Pancreas (tissue), 10 donors: Measurements from ENCODE around the gene KIF20A. TPM values are rescaled to one million over a fixed set of nuclear protein-coding genes. Genes with fewer than 3 reads are reported as not detected.

Experiments used
- ATAC-seq, 4 donors: fragments of 200-7000 bp; cut with Tn5 transposase; one replicate each; pipeline versions ENCODE4 v1.8.0 to v1.9.1; 2020; ENCODE audit warnings: mild to moderate bottlenecking in 4 of 4, moderate library complexity in 4 of 4
- DNase-seq, 6 donors: peaks; one replicate each; pipeline ENCODE4 v3.0.0-alpha.2; 2020
- FAIRE-seq: peaks from 2 replicates; lab custom pipeline; 2012; peaks lifted over from hg19 to GRCh38; lab: Jason Lieb, UNC
- H3K27ac ChIP-seq, 4 donors: fragments of 200-600 bp; sonication (generic); 1 replicate in 3 of 4; 2 replicates in 1 of 4; pipeline versions ENCODE4 v1.5.0 to v1.8.0; 2020
- H3K27me3 ChIP-seq, 4 donors: fragments of 200-600 bp; one replicate each; pipeline ENCODE4 v1.8.0; 2021
- H3K36me3 ChIP-seq, 3 donors: fragments of 200-600 bp; sonication (generic) in 1 of 3; one replicate each; pipeline versions ENCODE4 v1.5.0 to v1.8.0; 2020 to 2021
- H3K4me1 ChIP-seq, 3 donors: fragments of 200-600 bp; one replicate each; pipeline ENCODE4 v1.8.0; 2021
- H3K4me3 ChIP-seq, 4 donors: fragments of 200-600 bp; sonication (generic) in 2 of 4; one replicate each; pipeline versions ENCODE4 v1.5.0 to v1.8.0; 2020 to 2021
- H3K9me3 ChIP-seq, 4 donors: fragments of 200-600 bp; one replicate each; pipeline ENCODE4 v1.8.0; 2021
- WGBS, 2 donors: extraction: QIAGEN DNeasy Blood & Tissue Kit; methylation state at CpG; one replicate each; pipeline ENCODE4 v1.1.7; 2013; 5-methylcytosine and 5-hydroxymethylcytosine counted together
- intact Hi-C, 3 donors: fragments of 100-400 bp; cut with DNase I; formaldehyde crosslinking; loops; one replicate each; pipeline versions ENCODE4 v1.11.1 to v1.14.2; 2022
- polyA plus RNA-seq, 2 donors: library from polyadenylated mRNA; stranded (reverse); fragments of 200-250 nt; gene quantifications; one replicate each; pipeline ENCODE4 v1.2.3, GENCODE V29; 2013
- total RNA-seq, 6 donors: library from RNA; stranded (reverse); fragmentation: NEBNext Ultra II Directional in 4 of 6; extraction: Animal tissue kit (Norgen Biotek cat#: 25700) in 4 of 6; gene quantifications; one replicate each; pipeline versions ENCODE4 v1.2.1 to v1.2.4, GENCODE V29; 2021 to 2023
- TF ChIP-seq, protein P1 (sequence below), 4 donors: fragments of 200-600 bp; sonication (generic) in 3 of 4; IDR thresholded peaks; one replicate each; pipeline versions ENCODE4 v1.5.0 to v1.8.0; 2021; ENCODE audit warnings: antibody characterized with exemption in 4 of 4
- donor health status: healthy with polysubstance abuse.
- donor health status: DM: no; HTN: no; CAD: no; lungs with moderate emphysema.
- donor health status: DM: no; HTN: no; CAD: no.
- donor health status: control.
- donor health status: control.
- donor health status: Bipolar disorder and iron deficiency.
- donor health status: DM: yes; HTN: yes; CAD: no.
- donor health status: DM: no; HTN: no; CAD: no.
- donor health status: DM: no; HTN: no; CAD: no.
- donor health status: DM: yes; HTN: yes; CAD: no.

KIF20A gene
- 1 to 10 TPM in 1 of 6 donors, under 1 TPM in 4, not detected in 1; 0.25 to 1.0 (median 0.32) TPM for total RNA-seq
- under 1 TPM; 0.05 to 0.19 TPM for polyA plus RNA-seq

DNA sequence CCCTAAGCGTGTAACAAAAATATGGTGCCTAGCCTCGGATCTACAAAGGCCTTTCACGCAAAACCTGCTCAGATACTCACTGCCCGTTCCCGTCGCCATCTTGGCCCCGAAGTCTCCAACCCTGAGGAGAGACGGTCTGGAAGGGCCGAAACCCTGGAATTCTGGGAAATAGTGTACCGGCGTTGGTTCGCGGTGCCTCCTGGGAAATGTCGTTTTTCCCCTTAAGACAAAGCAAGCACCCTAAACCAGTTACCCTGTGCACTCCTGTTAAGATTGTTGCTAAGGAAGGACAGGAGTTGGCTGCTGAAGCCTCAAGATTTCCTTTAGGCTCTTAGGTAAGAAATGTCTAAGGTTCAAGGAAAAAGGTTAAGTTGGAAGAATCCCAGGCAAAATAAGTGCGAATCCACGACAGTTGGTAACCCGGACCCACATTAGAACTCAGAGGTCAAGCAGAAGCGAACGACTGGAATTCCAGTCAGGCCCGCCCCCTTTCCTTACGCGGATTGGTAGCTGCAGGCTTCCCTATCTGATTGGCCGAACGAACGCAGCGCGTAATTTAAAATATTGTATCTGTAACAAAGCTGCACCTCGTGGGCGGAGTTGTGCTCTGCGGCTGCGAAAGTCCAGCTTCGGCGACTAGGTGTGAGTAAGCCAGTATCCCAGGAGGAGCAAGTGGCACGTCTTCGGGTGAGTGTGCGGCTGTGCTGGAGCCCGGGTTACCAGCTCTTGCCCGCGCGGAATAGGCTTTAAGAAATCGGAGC, at the start of gene KIF20A, which contains the start of gene BRD8:
KIF20A (plus strand) TSS at position 597 of the 761 bp plus-strand sequence. CDS start 569 bp downstream, outside the sequence.
BRD8 (minus strand) TSS at position 115 of the 761 bp plus-strand sequence; CDS start at position 99, 16 bp downstream.
- no peaks in the 10 kb centered on the region for H3K27me3 ChIP-seq
- DNase-seq: peak; percentile 84 to 98 (median 94)
- ATAC-seq: peak; percentile 96 to 99 (median 98)
- H3K27ac ChIP-seq: peak within 1 kb of the TSS; percentile 41 to 89 (median 70)
- TF ChIP-seq, protein P1, sequence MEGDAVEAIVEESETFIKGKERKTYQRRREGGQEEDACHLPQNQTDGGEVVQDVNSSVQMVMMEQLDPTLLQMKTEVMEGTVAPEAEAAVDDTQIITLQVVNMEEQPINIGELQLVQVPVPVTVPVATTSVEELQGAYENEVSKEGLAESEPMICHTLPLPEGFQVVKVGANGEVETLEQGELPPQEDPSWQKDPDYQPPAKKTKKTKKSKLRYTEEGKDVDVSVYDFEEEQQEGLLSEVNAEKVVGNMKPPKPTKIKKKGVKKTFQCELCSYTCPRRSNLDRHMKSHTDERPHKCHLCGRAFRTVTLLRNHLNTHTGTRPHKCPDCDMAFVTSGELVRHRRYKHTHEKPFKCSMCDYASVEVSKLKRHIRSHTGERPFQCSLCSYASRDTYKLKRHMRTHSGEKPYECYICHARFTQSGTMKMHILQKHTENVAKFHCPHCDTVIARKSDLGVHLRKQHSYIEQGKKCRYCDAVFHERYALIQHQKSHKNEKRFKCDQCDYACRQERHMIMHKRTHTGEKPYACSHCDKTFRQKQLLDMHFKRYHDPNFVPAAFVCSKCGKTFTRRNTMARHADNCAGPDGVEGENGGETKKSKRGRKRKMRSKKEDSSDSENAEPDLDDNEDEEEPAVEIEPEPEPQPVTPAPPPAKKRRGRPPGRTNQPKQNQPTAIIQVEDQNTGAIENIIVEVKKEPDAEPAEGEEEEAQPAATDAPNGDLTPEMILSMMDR (IDR thresholded peaks at IDR 0.05): no peak
- peaks cover 0 to 7% (median 7%) of the 10 kb centered on the region in 3 donors for H3K4me1 ChIP-seq
- peaks cover 0 to 14% (median 0%) of the 10 kb centered on the region in 3 donors for H3K36me3 ChIP-seq
- H3K4me3 ChIP-seq: peak within 1 kb of the TSS; percentile 55 to 94 (median 72)
- peak; percentile 60 for FAIRE-seq
- intact Hi-C loops: no loop called here
- no peaks in the 10 kb centered on the region for H3K9me3 ChIP-seq
- WGBS, 2 donors: 0 to 1% methylated on average over 41 of the region's 41 CpGs

DNA sequence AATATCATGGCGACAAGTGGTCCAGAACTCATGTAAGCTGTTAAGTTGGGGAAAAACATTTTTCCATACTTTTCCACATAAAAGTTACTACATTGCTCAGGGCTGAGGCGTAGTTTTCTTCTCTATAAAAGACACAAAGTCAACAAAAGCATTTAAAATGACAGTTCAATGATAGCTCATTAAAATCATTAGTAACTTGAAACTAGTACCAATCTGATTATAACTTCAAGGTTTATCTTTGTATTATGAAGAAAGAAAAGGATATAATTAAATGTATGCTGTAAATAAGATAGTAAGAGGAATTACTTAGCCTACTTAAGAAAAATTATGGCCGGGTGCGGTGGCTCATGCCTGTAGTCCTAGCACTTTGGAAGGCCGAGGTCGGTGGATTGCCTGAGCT, 49.6 kb upstream of the KIF20A start:
- WGBS, 2 donors: 90 to 95% methylated on average over 6 of the region's 6 CpGs
- H3K4me1 ChIP-seq: no peaks in the 10 kb centered on the region
- DNase-seq (no peak), ATAC-seq (no peak), FAIRE-seq (no peak)
- H3K9me3 ChIP-seq: no peaks in the 10 kb centered on the region
- H3K36me3 ChIP-seq: no peaks in the 10 kb centered on the region
- intact Hi-C loops: no loop called here
- no peaks in the 10 kb centered on the region for H3K27me3 ChIP-seq
- H3K27ac ChIP-seq: no peak overlapping the region
- TF ChIP-seq, protein P1 (IDR thresholded peaks at IDR 0.05): no peak
- no peak overlapping the region for H3K4me3 ChIP-seq

DNA sequence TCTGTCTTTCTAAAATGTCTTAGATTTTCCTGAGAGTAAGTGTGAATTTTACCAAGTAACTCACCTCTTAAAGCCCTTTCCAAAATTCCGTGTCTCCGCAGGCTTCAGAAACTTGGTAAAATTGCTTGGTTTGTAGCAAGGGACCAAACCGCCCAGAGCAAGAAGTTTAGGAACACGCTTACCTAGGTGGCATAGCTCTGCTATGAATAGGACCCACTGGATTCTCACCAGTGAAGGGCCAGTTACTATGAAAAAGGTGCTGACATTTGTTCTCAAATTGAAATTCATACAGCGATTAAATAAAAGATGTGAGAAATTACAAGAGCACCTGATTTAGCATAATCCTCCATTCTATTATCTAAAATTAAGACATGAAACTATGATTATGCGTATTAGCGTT, 46.4 kb upstream of the KIF20A start:
- DNase-seq: no peak
- no peaks in the 10 kb centered on the region for H3K4me1 ChIP-seq
- H3K4me3 ChIP-seq: no peak overlapping the region
- WGBS, 2 donors: 83 to 90% methylated on average over 7 of the region's 7 CpGs
- no peak overlapping the region for H3K27ac ChIP-seq
- H3K27me3 ChIP-seq: no peaks in the 10 kb centered on the region
- no peak for FAIRE-seq
- intact Hi-C loops: loop anchor here in 2 of 3 donors (10.0 kb wide), 1 partner anchor 58 kb away; no protein-coding TSS in a partner anchor
- no peaks in the 10 kb centered on the region for H3K9me3 ChIP-seq
- no peaks in the 10 kb centered on the region for H3K36me3 ChIP-seq
- TF ChIP-seq, protein P1 (IDR thresholded peaks at IDR 0.05): no peak
- ATAC-seq: no peak

DNA sequence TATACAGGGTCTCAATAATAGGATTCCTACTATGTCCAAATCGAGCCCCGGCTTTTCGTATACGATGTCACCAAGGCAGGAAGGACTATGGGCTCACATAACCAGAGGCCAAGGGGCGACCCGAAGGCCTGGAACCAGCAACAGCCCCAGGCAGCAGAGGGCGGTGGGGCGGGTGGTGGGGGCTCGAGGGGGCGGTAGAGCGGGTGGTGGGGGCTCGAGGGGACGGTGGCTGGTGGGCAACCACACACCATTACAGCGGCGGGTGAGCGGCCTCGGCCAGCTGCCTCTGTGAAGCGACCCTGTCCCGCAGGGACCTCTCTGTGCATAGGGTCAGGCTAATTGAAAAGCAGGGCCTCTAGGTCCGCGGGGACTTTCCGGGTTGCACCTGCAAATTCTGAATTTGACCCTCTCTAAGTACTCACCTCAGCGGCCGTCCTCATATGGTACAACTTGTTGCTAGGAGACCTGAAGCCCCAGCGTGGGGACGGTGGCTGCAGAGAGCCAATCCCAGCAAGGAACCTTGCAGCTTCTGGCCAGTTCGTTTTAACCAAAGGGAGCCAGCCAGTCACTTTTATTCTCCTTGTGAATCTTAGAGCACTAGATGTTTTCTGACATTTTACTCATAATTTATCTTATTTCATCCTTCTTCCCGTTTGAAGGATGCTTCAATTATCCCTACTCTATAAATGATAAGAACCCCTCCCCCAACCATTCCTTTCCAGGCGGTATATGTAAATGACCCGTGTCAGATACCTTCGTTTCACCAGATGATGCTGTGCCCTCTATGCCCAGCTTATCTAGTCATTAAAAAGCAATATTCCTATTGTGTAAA, 39.7 kb upstream of the KIF20A start, which contains the start of gene NME5:
NME5 (minus strand) TSS at position 480 of the 832 bp plus-strand sequence. CDS start 648 bp downstream, outside the sequence.
- Histone ChIP-seq H3K27ac (no peak within 1 kb of the TSS), H3K4me1 (peaks cover 0 to 7% (median 0%) of the 10 kb centered on the region in 3 donors), H3K9me3 (no peaks in the 10 kb centered on the region), H3K36me3 (no peaks in the 10 kb centered on the region), H3K27me3 (no peaks in the 10 kb centered on the region), H3K4me3 (peak within 1 kb of the TSS; percentile 48 to 67 (median 57))
- TF ChIP-seq, protein P1 (IDR thresholded peaks at IDR 0.05): no peak
- FAIRE-seq: no peak
- ATAC-seq: peak; percentile 98 to 100 (median 99)
- 2 to 3% methylated on average over 31 of the region's 31 CpGs for WGBS, 2 donors
- DNase-seq: peak; percentile 72 to 91 (median 76)
- intact Hi-C loops: loop anchor here in 2 of 3 donors (10.0 kb wide), 1 partner anchor 64 kb away; no protein-coding TSS in a partner anchor
